IMR-90 (cell line): ENCODE measurements around the gene STT3A. TPM values are rescaled to one million over a fixed set of nuclear protein-coding genes. Genes with fewer than 3 reads are reported as not detected.

Experiments
- ATAC-seq: fragments of 200-7000 bp; cut with Tn5 transposase; 2 replicates; pipeline ENCODE4 v1.9.1; 2020; ENCODE audit warnings: low read depth, mild to moderate bottlenecking, moderate library complexity
- BruUV-seq: library from RNA; stranded (reverse); fragments of 400-500 nt; replicated peaks from 2 replicates; lab custom pipeline; 2021; lab: Mats Ljungman, UMichigan
- CTCF ChIA-PET: fragments of 300-600 bp; formaldehyde crosslinking; extraction: SDS; loops from one replicate; lab custom pipeline; 2021; ENCODE audit warnings: antibody characterized with exemption; lab: Yijun Ruan, JAX
- POLR2A ChIA-PET: fragments of 300-600 bp; sonication (Branson Sonifier 250); formaldehyde crosslinking; loops from one replicate; lab custom pipeline; 2022; ENCODE audit warnings: antibody characterized with exemption; ENCODE audit not compliant: unreplicated experiment; lab: Charles Lee
- DNase-seq: peaks from one replicate; pipeline ENCODE4 v3.0.0; 2013
- H2AFZ ChIP-seq: replicated peaks from 2 replicates; pipeline ENCODE3; 2013; ENCODE audit warnings: low read length, mild to moderate bottlenecking; ENCODE audit not compliant: poor library complexity
- H2AK5ac ChIP-seq: 2 replicates; pipeline ENCODE4 v1.6.1; 2013; ENCODE audit warnings: low read depth, low read length, inconsistent platforms
- H2AK9ac ChIP-seq: replicated peaks from 2 replicates; pipeline ENCODE3; 2013; ENCODE audit warnings: mild to moderate bottlenecking, low read depth, low read length, moderate library complexity; ENCODE audit not compliant: poor library complexity
- H2BK120ac ChIP-seq: 2 replicates; pipeline ENCODE4 v1.6.1; 2013; ENCODE audit warnings: low read depth, low read length, inconsistent platforms
- H2BK15ac ChIP-seq: 3 replicates; pipeline ENCODE4 v1.6.1; 2013; ENCODE audit warnings: low read depth, low read length, inconsistent platforms
- H2BK20ac ChIP-seq: 2 replicates; pipeline ENCODE4 v1.6.1; 2013; ENCODE audit warnings: low read depth, mild to moderate bottlenecking, inconsistent platforms, low read length, moderate library complexity
- H2BK5ac ChIP-seq: 2 replicates; pipeline ENCODE4 v1.6.1; 2013; ENCODE audit warnings: mild to moderate bottlenecking, low read depth, low read length, inconsistent platforms; ENCODE audit not compliant: poor library complexity, severe bottlenecking
- H3K14ac ChIP-seq: replicated peaks from 2 replicates; pipeline ENCODE4 v1.6.1; 2013; ENCODE audit warnings: low read depth, low read length, inconsistent platforms
- H3K18ac ChIP-seq: 2 replicates; pipeline ENCODE4 v1.6.1; 2013; ENCODE audit warnings: low read depth, low read length, control low read depth
- H3K23ac ChIP-seq: 2 replicates; pipeline ENCODE4 v1.6.1; 2013; ENCODE audit warnings: low read depth, low read length, inconsistent platforms
- H3K27ac ChIP-seq: 2 replicates; pipeline ENCODE4 v1.5.1; 2013; ENCODE audit warnings: mild to moderate bottlenecking, control low read depth, low read length; ENCODE audit not compliant: insufficient read depth
- H3K27me3 ChIP-seq: 2 replicates; pipeline ENCODE4 v1.6.1; 2013; ENCODE audit warnings: low read length; ENCODE audit not compliant: control insufficient read depth, insufficient read depth
- H3K36me3 ChIP-seq: 2 replicates; pipeline ENCODE4 v1.6.1; 2013; ENCODE audit warnings: low read length, mixed read lengths; ENCODE audit not compliant: control insufficient read depth, insufficient read depth
- H3K4ac ChIP-seq: 2 replicates; pipeline ENCODE4 v1.6.1; 2013; ENCODE audit warnings: low read depth, low read length, inconsistent platforms
- H3K4me1 ChIP-seq: 2 replicates; pipeline ENCODE4 v1.6.1; 2013; ENCODE audit warnings: low read length, mixed read lengths; ENCODE audit not compliant: control insufficient read depth, insufficient read depth
- H3K4me2 ChIP-seq: 2 replicates; pipeline ENCODE4 v1.6.1; 2013; ENCODE audit warnings: low read depth, mild to moderate bottlenecking, control low read depth, low read length, moderate library complexity
- H3K4me3 ChIP-seq: 2 replicates; pipeline ENCODE4 v1.5.1; 2013; ENCODE audit warnings: low read depth, mild to moderate bottlenecking, control low read depth, low read length, moderate library complexity; ENCODE audit not compliant: insufficient read depth
- H3K56ac ChIP-seq: 2 replicates; pipeline ENCODE4 v1.6.1; 2013; ENCODE audit warnings: low read length, inconsistent platforms; ENCODE audit not compliant: insufficient read depth; ENCODE audit errors: extremely low read depth
- H3K79me1 ChIP-seq, 2 experiments: 2 replicates each; pipeline ENCODE4 v1.6.1; 2013; ENCODE audit warnings: low read length in 2 of 2, inconsistent platforms in 1 of 2, low read depth in 1 of 2
- H3K9ac ChIP-seq: 2 replicates; pipeline ENCODE4 v1.6.1; 2013; ENCODE audit warnings: low read depth, low read length, control low read depth
- H3K9me1 ChIP-seq: 2 replicates; pipeline ENCODE4 v1.6.1; 2013; ENCODE audit warnings: low read length, inconsistent platforms; ENCODE audit not compliant: insufficient read depth
- H3K9me3 ChIP-seq: 2 replicates; pipeline ENCODE4 v1.6.1; 2013; ENCODE audit warnings: low read length; ENCODE audit not compliant: control insufficient read depth, insufficient read depth
- H4K20me1 ChIP-seq: 2 replicates; pipeline ENCODE4 v1.6.1; 2013; ENCODE audit warnings: low read length, inconsistent platforms; ENCODE audit not compliant: insufficient read depth
- H4K5ac ChIP-seq: 2 replicates; pipeline ENCODE4 v1.6.1; 2013; ENCODE audit warnings: mild to moderate bottlenecking, low read depth, low read length, control low read depth
- H4K8ac ChIP-seq, 2 experiments: 2 replicates each; pipeline ENCODE4 v1.6.1; 2013; ENCODE audit warnings: low read depth in 2 of 2, low read length in 2 of 2, control low read depth in 1 of 2, inconsistent platforms in 1 of 2
- H4K91ac ChIP-seq: 2 replicates; pipeline ENCODE4 v1.6.1; 2013; ENCODE audit warnings: low read depth, low read length, inconsistent platforms; ENCODE audit not compliant: insufficient read depth
- MAFK ChIP-seq: IDR thresholded peaks from 2 replicates; pipeline ENCODE4 v1.6.1; 2012; ENCODE audit warnings: low read depth, low read length, improper control_type of control experiment
- RAD21 ChIP-seq: IDR thresholded peaks from 2 replicates; pipeline ENCODE4 v1.6.1; 2012; ENCODE audit warnings: low read length, improper control_type of control experiment
- WGBS, 2 experiments: methylation state at CpG; one replicate each; pipeline versions ENCODE4 v1.1.5 to v1.1.7; 2013; ENCODE audit warnings: missing lambda C conversion rate in 2 of 2; ENCODE audit not compliant: insufficient read length in 1 of 2; ENCODE audit errors: extremely low coverage in 2 of 2; 5-methylcytosine and 5-hydroxymethylcytosine counted together
- dilution Hi-C: fragments of 300-500 bp; cut with HindIII; formaldehyde crosslinking; loops from one replicate; pipeline ENCODE4 v1.14.3; 2018; ENCODE audit warnings: low sequenced_read_pairs; ENCODE audit not compliant: unreplicated experiment
- in situ Hi-C: fragments of 300-500 bp; cut with MboI; formaldehyde crosslinking; loops from 3 replicates; pipeline ENCODE4 v1.14.3; 2019; ENCODE audit warnings: low sequenced_read_pairs, inconsistent platforms, mixed read lengths
- intact Hi-C: fragments of 100-400 bp; cut with micrococcal nuclease; formaldehyde crosslinking; loops from 2 replicates; pipeline ENCODE4 v1.10.0; 2022
- polyA plus RNA-seq, 3 experiments: library from polyadenylated mRNA; depleted of rRNA; stranded (reverse); fragments of >200 nt; gene quantifications; 2 replicates each; pipeline ENCODE4 v1.2.3, GENCODE V29; 2012; ENCODE audit warnings: low replicate concordance in 1 of 3
- total RNA-seq: library from RNA; depleted of rRNA; stranded (reverse); fragments of >200 nt; gene quantifications from 2 replicates; pipeline ENCODE4 v1.2.3, GENCODE V29; 2012

Gene STT3A
- total and polyA plus RNA-seq, 2 of the 4 experiments (the other 2 are of a cell fraction): 180 to 387 TPM

DNA sequence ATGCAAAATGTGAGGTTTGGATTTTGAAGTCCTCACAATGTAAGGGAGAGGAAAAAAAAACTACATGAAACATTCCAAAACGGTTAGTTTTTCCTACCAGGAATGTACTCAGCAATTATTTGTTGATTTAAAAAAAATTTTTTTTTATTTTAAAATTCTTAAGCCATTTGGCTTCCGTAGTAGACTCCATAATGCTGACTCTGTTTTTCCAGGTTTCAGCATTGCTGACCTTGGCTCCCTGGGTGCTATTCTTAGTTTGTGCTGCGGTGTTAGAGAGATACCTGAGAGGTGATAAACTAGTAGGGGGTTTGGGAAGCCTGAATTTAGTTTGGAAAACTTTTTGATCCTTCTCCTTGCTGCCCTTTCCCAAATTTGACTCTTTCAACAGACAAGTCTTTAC lies 10.6 kb downstream of the STT3A start:
- Histone ChIP-seq H3K27me3 (no peaks in the 10 kb centered on the region), H3K79me1 (peaks cover 35 to 46% of the 10 kb centered on the region in 2 experiments), H3K9me1 (peaks cover 3% of the 10 kb centered on the region), H3K23ac (0 out of 2 replicates have a peak overlapping the region, but pooled peaks have one; percentile 63), H3K18ac (peak overlapping the region; percentile 11; the same call in 1 of the 2 replicates), H3K9ac (no peak overlapping the region), H3K4me1 (peaks cover 5% of the 10 kb centered on the region), H3K27ac (peak overlapping the region; percentile 67; the same call in 1 of the 2 replicates), H2AK5ac (no peak overlapping the region), H3K4me2 (no peak overlapping the region), H3K4ac (peak overlapping the region; percentile 62; the same call in 1 of the 2 replicates), H3K14ac (no peak overlapping the region; the same call in 1 of the 2 replicates), H3K4me3 (no peak overlapping the region), H2BK120ac (peak overlapping the region; percentile 58; the same call in 1 of the 2 replicates), H4K91ac (peak overlapping the region; percentile 50; the same call in 1 of the 2 replicates), H4K5ac (no peak overlapping the region), H2BK20ac (no peak overlapping the region), H4K20me1 (peaks cover 3% of the 10 kb centered on the region; the same call in 1 of the 2 replicates), H2AK9ac (no peak overlapping the region), H2BK5ac (peak overlapping the region; percentile 71), H3K36me3 (peaks cover 52% of the 10 kb centered on the region), H4K8ac (no peak overlapping the region), H3K9me3 (no peaks in the 10 kb centered on the region), H3K56ac (no peak overlapping the region; the same call in 1 of the 2 replicates), H2BK15ac (0 out of 3 replicates have a peak overlapping the region, but pooled peaks have one; percentile 20), H2AFZ (no peak overlapping the region)
- WGBS, 2 experiments: no CpG with 5 or more reads among the region's 3 CpGs
- ChIA-PET CTCF (no interaction called here), POLR2A (interaction anchor here (0.6 to 0.9 kb wide), 2 partner anchors 19 to 21 kb away, joined by 3 to 5 read pairs; no protein-coding TSS in a partner anchor)
- TF ChIP-seq MAFK (peak; percentile 85), RAD21 (no peak)
- BruUV-seq: no TSS peak
- ATAC-seq (peak; percentile 91), DNase-seq (peak; percentile 59)
- dilution Hi-C loops (no loop called here), in situ Hi-C loops (no loop called here), intact Hi-C loops (loop anchor here (2.0 kb wide), 1 partner anchor 14 kb away; no protein-coding TSS in a partner anchor)
